Thyroid gland (tissue), 4 donors: ENCODE measurements around the gene FHIT.

ENCODE experiments used
- CTCF ChIP-seq, 6 experiments: fragments of 200-600 bp in 3 of 6; fragments of 450-650 bp in 3 of 6; sonication (generic) in 3 of 6; IDR thresholded peaks; one replicate each; pipeline ENCODE4 v1.5.1; 2016 to 2019; ENCODE audit warnings: antibody characterized with exemption in 6 of 6, mild to moderate bottlenecking in 2 of 6, inconsistent platforms in 1 of 6, moderate library complexity in 1 of 6
- POLR2A ChIP-seq, 2 donors: fragments of 450-650 bp; IDR thresholded peaks; one replicate each; pipeline ENCODE4 v1.6.1; 2017; ENCODE audit warnings: antibody characterized with exemption in 2 of 2, mild to moderate bottlenecking in 2 of 2, moderate library complexity in 1 of 2

GRCh38 chr3:60935709-60936108, 315.5 kb downstream of the FHIT start:
- TF ChIP-seq CTCF (IDR thresholded peaks at IDR 0.05) (no peak), POLR2A (IDR thresholded peaks at IDR 0.05) (no peak)
